Measurements from ENCODE around the gene KRTAP10-4. TPM values are rescaled to one million over a fixed set of nuclear protein-coding genes. Genes with fewer than 3 reads are reported as not detected.

Gene KRTAP10-4
- total and polyA plus RNA-seq, 10 of the 15 experiments (the other 5 are each of a cell fraction or from before 2014, with no cell fraction given) = not detected

GRCh38 chr21:44578371-44579055 is 5.0 kb downstream of the KRTAP10-4 start:
- no peak overlapping the region for H3K4me2 ChIP-seq (ENCODE audit: control insufficient read depth, insufficient read depth)
- ChIA-PET POLR2A (no interaction called here), SMC1A (ENCODE audit: uncharacterized antibody, unreplicated experiment) (no interaction called here), CTCF (no interaction called here), RAD21 (ENCODE audit: unreplicated experiment) (no interaction called here)
- intact Hi-C loops (cut with micrococcal nuclease; ENCODE audit: unreplicated experiment) = no loop called here
- TF ChIP-seq TCF3 (IDR thresholded peaks at IDR 0.05; ENCODE audit: borderline replicate concordance, insufficient read depth, low read depth, low read length) (no peak), NFXL1 (IDR thresholded peaks at IDR 0.05; ENCODE audit: borderline replicate concordance) (no peak), STAT3 (IDR thresholded peaks at IDR 0.05; ENCODE audit: low read depth, low read length) (no peak)
- BruUV-seq (replicated peaks) = no TSS peak
- no peak overlapping the region for H2AFZ ChIP-seq (ENCODE audit: control insufficient read depth, low read depth, low read length)
- H3K9me3 ChIP-seq (replicated peaks; ENCODE audit: control insufficient read depth, insufficient read depth, low read length) = peaks cover 5% of the 10 kb centered on the region; the same call in 2 of the 3 replicates
- no peak overlapping the region for H3K27ac ChIP-seq (ENCODE audit: control insufficient read depth, insufficient read depth)
- H4K20me1 ChIP-seq (ENCODE audit: control insufficient read depth, insufficient read depth) = no peaks in the 10 kb centered on the region
- H3K79me2 ChIP-seq (ENCODE audit: control insufficient read depth, insufficient read depth, low read length) = no peaks in the 10 kb centered on the region
- DNase-seq (ENCODE audit: low read depth, low spot score) (no peak), FAIRE-seq (no peak), ATAC-seq (no peak)
- in situ Hi-C loops (cut with MboI) = no loop called here
- no peaks in the 10 kb centered on the region for H3K4me1 ChIP-seq (ENCODE audit: control insufficient read depth, insufficient read depth, low read length)
- no peaks in the 10 kb centered on the region for H3K36me3 ChIP-seq (ENCODE audit: control insufficient read depth in 2 of 2, insufficient read depth in 2 of 2, low read length in 1 of 2)
- H3K9ac ChIP-seq (ENCODE audit: control insufficient read depth, insufficient read depth, low read length) = no peak overlapping the region
- no peak overlapping the region for H3K4me3 ChIP-seq
- WGBS (ENCODE audit: insufficient coverage, insufficient replicate concordance, low lambda C conversion rate, missing lambda C conversion rate) = 51% methylated on average over 17 of the region's 17 CpGs
- H3K27me3 ChIP-seq (replicated peaks in 1 of 2; ENCODE audit: control insufficient read depth in 2 of 2, insufficient read depth in 2 of 2, low read length in 1 of 2) = no peaks in the 10 kb centered on the region

DNA sequence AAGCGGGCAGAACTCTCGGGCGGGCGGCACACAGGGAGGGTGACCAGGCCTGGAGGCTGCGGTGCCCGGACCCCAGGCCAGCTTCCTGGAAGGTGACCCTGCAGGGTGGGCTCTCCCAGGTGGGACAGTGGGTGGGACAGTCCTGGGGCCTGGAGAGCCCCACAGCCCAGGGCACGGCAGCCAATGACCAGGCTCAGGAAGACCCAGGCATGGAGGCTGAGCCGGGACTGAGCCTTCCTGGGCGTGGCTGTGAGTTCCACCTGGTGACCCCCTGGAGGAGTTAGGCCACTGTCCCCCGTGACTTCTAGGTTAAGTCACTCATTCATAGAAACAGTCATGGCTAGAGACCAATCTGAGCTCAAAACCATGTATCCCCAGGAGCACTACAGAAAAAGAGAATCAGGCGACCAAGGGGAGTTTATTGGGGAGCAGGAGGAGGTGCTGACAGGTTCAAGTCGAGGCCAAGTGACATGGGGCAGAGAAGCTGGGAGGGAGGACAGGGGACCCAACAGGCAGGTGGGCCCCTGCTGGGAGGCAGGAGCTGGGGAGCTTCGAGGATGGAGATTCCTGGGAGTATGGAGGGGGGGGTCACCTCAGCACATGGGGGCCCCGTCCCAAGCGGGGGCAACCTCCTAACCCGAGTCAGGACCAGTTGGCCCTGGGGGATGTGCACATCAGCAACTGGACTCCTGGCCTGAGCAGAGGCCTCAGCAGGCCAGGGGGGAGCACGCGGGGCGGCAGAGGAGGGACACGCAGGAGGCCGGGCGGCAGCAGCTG is 5.7 kb downstream of the KRTAP10-4 start:
- no peaks in the 10 kb centered on the region for H3K79me2 ChIP-seq (ENCODE audit: control insufficient read depth, insufficient read depth, low read length)
- H2AFZ ChIP-seq (ENCODE audit: control insufficient read depth, low read depth, low read length) = no peak overlapping the region
- ChIA-PET POLR2A (no interaction called here), RAD21 (ENCODE audit: unreplicated experiment) (no interaction called here), CTCF (no interaction called here), SMC1A (ENCODE audit: uncharacterized antibody, unreplicated experiment) (no interaction called here)
- FAIRE-seq (no peak), DNase-seq (ENCODE audit: low read depth, low spot score) (no peak), ATAC-seq (no peak)
- 47% methylated on average over 22 of the region's 22 CpGs for WGBS (ENCODE audit: insufficient coverage, insufficient replicate concordance, low lambda C conversion rate, missing lambda C conversion rate)
- H3K36me3 ChIP-seq (ENCODE audit: control insufficient read depth in 2 of 2, insufficient read depth in 2 of 2, low read length in 1 of 2) = no peaks in the 10 kb centered on the region
- H3K4me3 ChIP-seq = no peak overlapping the region
- no peaks in the 10 kb centered on the region for H3K27me3 ChIP-seq (replicated peaks in 1 of 2; ENCODE audit: control insufficient read depth in 2 of 2, insufficient read depth in 2 of 2, low read length in 1 of 2)
- H3K9me3 ChIP-seq (replicated peaks; ENCODE audit: control insufficient read depth, insufficient read depth, low read length) = peaks cover 5% of the 10 kb centered on the region; the same call in 2 of the 3 replicates
- no peaks in the 10 kb centered on the region for H3K4me1 ChIP-seq (ENCODE audit: control insufficient read depth, insufficient read depth, low read length)
- intact Hi-C loops (cut with micrococcal nuclease; ENCODE audit: unreplicated experiment) = no loop called here
- H3K27ac ChIP-seq (ENCODE audit: control insufficient read depth, insufficient read depth) = no peak overlapping the region
- H3K9ac ChIP-seq (ENCODE audit: control insufficient read depth, insufficient read depth, low read length) = no peak overlapping the region
- BruUV-seq (replicated peaks) = no TSS peak
- no peak overlapping the region for H3K4me2 ChIP-seq (ENCODE audit: control insufficient read depth, insufficient read depth)
- in situ Hi-C loops (cut with MboI) = no loop called here
- H4K20me1 ChIP-seq (ENCODE audit: control insufficient read depth, insufficient read depth) = no peaks in the 10 kb centered on the region
- TF ChIP-seq BCL11A (IDR thresholded peaks at IDR 0.05; ENCODE audit: low read depth, low read length) (no peak), ATF2 (IDR thresholded peaks at IDR 0.05; ENCODE audit: low read length) (no peak), MYC (IDR thresholded peaks at IDR 0.05; ENCODE audit: insufficient read depth, insufficient read length, insufficient replicate concordance, low read length, severe bottlenecking) (no peak), HDGF (IDR thresholded peaks at IDR 0.05) (no peak), NR2F1 (conservative IDR thresholded peaks at IDR 0.05) (no peak), ZNF207 (IDR thresholded peaks at IDR 0.05; ENCODE audit: borderline replicate concordance) (no peak), TCF3 (IDR thresholded peaks at IDR 0.05; ENCODE audit: borderline replicate concordance, insufficient read depth, low read depth, low read length) (no peak), PML (IDR thresholded peaks at IDR 0.05; ENCODE audit: low read length) (no peak), POLR2A (IDR thresholded peaks at IDR 0.05; ENCODE audit: low read depth, low read length) (no peak), BMI1 (IDR thresholded peaks at IDR 0.05; ENCODE audit: borderline replicate concordance) (no peak)
- TF ChIP-seq, protein P1, sequence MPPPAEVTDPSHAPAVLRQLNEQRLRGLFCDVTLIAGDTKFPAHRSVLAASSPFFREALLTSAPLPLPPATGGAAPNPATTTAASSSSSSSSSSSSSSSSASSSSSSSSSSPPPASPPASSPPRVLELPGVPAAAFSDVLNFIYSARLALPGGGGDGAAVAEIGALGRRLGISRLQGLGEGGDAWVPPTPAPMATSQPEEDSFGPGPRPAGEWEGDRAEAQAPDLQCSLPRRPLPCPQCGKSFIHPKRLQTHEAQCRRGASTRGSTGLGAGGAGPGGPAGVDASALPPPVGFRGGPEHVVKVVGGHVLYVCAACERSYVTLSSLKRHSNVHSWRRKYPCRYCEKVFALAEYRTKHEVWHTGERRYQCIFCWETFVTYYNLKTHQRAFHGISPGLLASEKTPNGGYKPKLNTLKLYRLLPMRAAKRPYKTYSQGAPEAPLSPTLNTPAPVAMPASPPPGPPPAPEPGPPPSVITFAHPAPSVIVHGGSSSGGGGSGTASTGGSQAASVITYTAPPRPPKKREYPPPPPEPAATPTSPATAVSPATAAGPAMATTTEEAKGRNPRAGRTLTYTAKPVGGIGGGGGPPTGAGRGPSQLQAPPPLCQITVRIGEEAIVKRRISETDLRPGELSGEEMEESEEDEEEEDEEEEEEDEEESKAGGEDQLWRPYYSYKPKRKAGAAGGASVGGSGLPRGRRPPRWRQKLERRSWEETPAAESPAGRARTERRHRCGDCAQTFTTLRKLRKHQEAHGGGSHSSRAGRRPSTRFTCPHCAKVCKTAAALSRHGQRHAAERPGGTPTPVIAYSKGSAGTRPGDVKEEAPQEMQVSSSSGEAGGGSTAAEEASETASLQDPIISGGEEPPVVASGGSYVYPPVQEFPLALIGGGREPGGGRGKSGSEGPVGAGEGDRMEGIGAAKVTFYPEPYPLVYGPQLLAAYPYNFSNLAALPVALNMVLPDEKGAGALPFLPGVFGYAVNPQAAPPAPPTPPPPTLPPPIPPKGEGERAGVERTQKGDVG (CRISPR knock-in tag; IDR thresholded peaks at IDR 0.05) = no peak

Measured in GM12878 (cell line).